Right renal pelvis (tissue), 4 donors: Measurements from ENCODE around the gene RHOBTB1. TPM values are rescaled to one million over a fixed set of nuclear protein-coding genes. Genes with fewer than 3 reads are reported as not detected.
"Not testable (repeated sequence)": the region's sequence is repeated elsewhere in the genome, so short reads cannot be mapped to it uniquely, and the experiment has no call there.

Experiments
- DNase-seq, 4 donors: peaks; one replicate each; pipeline ENCODE4 v3.0.0-alpha.2; 2013; ENCODE audit warnings: low read depth in 4 of 4, low spot score in 3 of 4, missing footprints in 1 of 4
- polyA plus RNA-seq, 4 donors: library from polyadenylated mRNA; unstranded; fragments of 120-200 nt; gene quantifications; one replicate each; pipeline ENCODE4 v1.2.1, GENCODE V29; 2013; ENCODE audit not compliant: insufficient read length in 4 of 4

Gene RHOBTB1
- 10 to 100 TPM; 69.5 to 88.3 (median 79.2) TPM for polyA plus RNA-seq

DNA sequence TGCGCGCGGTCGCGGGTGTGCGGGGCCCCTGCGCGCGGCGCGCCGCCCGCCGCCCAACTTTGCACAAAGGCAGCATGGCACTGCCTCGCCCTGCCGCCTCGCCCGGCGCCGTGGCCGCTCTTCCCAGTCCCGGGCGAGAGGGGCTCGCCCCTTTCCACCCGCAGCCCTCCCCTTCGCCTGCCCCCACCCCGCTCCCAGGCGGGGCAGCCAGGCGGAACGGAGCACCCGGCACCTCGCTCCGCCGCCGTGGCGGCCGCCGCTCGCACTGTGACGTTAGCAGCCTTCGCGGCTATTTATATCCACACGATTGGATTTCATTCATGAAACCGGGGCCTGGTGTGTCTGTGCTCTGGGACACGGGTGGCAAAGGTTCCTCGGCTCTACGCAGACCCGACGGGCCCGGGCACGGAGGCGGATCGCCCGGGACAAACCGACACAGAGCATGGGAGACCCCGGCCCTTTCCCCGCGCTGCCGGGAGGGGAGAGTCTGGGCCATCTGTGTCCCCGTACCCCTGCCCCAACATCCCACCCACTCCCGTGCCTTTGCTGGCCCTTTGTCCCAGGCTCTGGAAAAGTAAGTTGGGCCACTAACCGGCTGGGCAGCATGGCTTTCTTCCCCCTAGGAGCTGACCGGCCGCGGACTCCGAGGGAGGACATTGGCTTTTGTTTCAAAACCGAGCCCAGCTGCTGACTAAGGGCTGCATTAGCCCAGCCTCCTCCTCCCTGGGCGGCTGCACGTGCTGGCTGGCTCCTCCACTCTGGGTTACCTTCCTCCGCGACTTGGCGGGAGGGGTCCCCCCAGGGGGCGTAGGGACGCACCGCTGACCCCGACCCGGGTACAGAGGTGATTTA lies at the start of gene RHOBTB1:
Gene RHOBTB1 (minus strand): TSS at position 128 of the 852 bp plus-strand sequence. CDS start 32,643 bp downstream, outside the sequence.
- DNase-seq: peak; percentile 72 to 78 (median 74)

GRCh38 chr10:60992636-60993035 lies 48.7 kb upstream of the RHOBTB1 start:
- no peak for DNase-seq

DNA sequence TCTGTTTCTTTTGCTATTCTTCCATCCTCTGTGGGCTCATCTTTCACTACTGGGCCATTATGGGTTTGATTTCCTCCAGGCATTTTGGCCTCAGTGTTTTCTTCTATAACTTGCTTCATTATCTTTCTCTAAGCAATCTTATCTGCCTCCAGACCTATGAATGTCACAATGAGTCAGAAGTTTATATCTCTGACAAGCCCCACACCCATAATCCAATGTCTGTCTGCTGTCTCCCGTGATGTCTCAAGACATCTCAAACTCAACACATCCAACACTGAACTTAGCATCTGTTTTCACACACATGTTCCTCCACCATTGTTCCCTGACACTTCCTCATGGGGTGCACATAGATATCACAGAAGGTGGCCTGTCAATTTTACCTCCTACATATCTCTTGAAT lies 46.7 kb upstream of the RHOBTB1 start:
- no peak for DNase-seq

GRCh38 chr10:60989400-60989876 lies 45.5 kb upstream of the RHOBTB1 start:
- no peak for DNase-seq

DNA sequence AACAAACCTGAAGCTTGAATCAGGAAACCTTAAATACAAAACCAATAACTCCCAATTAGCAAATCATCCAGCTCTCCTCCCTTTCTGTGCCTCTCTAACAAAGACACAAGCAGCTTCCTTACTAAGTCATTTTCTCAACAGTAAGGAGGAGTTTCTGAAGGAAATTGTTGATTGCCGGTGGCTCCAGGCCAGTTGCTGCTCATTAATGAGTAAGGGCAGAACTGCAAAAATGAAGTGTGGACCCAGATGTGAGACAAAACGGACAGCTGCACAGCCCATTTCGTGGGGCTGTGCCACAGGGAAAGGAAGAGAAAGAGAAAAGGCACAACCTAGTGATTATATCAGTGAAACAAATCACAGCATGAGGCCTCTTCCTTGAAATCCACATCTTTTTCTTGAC lies 42.8 kb upstream of the RHOBTB1 start:
- no peak for DNase-seq

GRCh38 chr10:60985951-60986350 lies 42.0 kb upstream of the RHOBTB1 start:
- DNase-seq: no peak

GRCh38 chr10:60980997-60981396 lies 37.0 kb upstream of the RHOBTB1 start:
- no peak for DNase-seq

DNA sequence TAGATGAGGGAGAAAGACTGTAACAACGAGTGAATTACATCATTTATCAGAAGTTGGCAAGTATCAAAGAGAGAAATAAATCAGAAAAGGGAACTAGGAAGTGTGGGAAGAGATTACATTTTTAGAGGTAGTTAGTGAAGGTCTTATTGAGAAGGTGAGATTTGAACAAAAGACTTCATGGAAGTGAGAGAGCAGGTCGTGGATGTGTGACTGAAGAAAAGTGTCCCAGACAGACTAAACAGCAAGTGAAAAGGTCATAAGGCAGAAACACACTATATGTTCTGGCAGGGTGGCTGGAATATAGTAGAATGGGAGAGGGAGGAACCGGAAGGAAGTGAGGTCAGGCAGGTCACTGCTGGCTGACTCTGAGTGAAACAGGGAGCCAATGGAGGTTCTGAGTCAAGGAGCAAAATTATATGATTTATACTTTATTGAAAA lies 35.7 kb upstream of the RHOBTB1 start:
- no peak for DNase-seq

- no peak for DNase-seq
Measured at GRCh38 chr10:60978287-60979115, 34.5 kb upstream of the RHOBTB1 start.

DNA sequence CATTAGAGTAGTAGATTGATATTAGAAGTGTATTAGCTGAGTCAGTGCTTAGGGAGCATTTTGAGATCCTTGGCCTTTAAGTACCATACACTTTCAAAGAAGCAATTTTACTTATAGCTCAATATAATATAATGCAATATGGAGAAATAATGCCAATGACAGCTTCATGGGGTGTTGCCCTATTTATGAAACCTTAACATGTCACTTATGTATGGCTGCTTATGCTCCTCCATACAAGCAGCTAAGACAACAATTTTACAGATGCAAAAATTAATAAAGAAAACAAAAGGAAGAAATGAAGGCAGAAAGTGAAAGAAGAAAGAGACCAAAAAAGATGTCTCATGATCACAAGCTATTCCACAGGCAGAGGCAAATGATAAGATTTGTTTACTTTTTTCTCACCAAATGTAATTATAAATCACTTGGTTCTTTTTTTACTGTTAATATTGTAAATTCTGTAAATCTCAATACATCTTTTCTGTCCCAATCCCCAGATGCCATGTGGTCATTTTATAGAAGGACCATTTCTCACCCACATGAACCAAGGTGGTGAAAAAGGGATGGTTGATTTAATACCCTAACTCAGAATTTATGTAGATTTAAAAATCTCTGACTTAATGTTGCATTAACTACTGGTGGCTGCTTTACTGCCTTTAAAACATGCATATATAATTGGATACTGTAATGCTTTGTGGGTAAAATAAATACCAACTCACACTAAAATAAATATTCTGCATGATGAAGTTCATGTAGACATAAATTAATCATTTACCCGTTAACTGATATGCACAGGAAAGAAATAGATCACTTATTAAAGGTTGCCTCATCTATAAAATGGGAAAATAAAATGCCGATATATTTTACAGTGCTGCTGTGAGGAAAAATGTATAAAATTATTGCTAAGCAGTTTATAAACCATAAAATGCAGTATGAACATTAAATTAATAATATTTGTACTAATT lies 33.5 kb upstream of the RHOBTB1 start:
- DNase-seq: no peak

DNA sequence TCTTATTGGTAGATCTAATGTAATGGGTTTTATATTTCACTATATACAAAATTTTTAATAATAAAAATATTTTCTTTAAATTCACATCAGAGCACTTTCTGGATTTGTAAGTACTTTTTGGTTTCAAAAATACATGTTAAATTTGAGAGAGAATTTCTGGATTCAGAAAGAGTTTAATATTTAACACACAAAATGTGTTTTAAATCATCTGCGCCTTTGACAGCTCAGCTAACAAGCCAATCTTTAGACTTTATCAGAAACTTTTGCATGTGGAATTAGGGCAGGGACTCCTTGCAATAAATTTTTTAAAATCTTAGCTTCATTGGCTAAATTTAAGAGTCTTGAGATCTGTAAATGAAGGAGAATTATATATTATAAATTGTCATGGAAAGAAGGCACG lies 32.7 kb upstream of the RHOBTB1 start:
- no peak for DNase-seq

GRCh38 chr10:60975716-60976115 lies 31.7 kb upstream of the RHOBTB1 start:
- DNase-seq: no peak

DNA sequence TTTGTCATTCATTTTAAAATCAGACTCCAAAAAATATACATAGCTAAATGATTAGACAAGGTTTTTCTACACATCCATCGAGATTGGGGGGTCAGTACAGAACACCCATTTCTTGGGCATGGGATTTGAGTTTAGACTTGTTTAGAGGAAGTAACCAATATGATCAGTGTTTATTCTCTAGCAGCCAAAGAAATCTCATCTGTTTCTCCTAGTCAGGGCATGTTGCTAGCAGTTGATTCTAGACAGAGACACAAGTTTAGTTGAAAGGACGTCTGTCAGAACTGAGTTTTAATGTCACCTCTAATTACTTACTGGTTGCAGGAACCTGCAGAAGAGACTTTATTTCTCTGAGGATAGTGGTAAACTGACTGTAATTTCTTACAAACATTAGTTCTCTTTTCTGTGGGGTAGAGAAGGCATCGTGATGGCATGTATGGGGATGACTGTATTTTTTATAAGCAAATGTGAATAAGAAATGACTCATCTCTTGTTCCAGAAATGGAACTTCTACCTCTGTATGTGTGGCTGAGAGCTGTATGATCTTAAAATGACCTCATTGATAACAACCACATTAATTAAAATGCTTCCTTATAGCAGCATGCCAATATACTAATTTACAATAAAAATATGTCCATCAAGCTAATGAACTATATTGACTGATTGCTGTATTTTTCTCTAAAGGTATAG lies 30.6 kb upstream of the RHOBTB1 start:
- no peak for DNase-seq

GRCh38 chr10:60973086-60973485 lies 29.1 kb upstream of the RHOBTB1 start:
- no peak for DNase-seq

DNA sequence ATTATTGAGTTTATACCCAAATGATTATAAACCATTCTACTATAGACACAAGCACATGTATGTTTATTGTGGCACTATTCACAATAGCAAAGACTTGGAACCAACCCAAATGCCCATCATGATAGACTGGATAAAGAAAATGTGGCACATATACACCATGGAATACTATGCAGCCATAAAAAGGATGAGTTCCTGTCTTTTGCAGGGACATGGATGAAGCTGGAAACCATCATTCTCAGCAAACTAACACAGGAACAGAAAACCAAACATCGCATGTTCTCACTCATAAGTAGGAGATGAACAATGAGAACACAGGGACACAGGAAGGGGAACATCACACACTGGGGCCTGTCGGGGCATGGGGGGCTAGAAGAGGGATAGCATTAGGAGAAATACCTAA lies 28.2 kb upstream of the RHOBTB1 start:
- not testable (repeated sequence) for DNase-seq

DNA sequence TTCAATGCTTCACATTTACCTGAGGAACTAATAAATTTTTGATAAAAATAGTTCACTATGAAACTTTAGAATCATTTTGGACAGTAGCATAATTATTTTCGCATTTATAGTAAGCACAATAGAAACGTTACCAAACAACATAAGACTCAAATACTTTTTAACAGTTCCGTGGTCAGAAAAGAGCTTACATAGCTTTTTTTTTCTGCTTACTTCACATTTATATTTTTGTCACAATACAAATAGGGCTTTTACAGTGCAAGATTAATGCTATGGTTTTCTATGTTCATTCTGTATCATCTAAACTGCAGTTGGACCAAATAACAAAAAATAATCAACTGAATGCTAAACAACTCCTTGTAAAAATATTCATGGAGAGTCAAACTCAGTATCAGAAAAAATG lies 26.5 kb upstream of the RHOBTB1 start:
- DNase-seq: no peak

DNA sequence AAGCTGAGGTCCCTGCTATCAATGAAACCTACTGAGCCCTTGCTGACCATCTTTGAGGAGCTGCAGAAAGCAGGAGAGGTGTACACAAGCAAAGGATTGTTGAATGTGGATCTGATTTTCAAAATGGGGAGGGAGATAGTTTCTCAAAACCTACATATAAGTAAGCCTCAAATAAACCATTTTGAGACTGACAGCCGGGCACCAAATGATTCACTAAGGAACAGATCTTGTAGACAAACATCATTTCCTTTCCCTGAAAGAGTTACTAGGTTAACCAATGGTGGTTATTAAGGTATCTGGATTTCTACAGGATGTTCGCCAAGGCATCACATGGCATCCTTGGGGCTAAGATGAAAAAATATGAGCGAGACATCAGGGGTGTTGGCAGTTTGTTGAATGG lies 24.5 kb upstream of the RHOBTB1 start:
- DNase-seq: no peak

DNA sequence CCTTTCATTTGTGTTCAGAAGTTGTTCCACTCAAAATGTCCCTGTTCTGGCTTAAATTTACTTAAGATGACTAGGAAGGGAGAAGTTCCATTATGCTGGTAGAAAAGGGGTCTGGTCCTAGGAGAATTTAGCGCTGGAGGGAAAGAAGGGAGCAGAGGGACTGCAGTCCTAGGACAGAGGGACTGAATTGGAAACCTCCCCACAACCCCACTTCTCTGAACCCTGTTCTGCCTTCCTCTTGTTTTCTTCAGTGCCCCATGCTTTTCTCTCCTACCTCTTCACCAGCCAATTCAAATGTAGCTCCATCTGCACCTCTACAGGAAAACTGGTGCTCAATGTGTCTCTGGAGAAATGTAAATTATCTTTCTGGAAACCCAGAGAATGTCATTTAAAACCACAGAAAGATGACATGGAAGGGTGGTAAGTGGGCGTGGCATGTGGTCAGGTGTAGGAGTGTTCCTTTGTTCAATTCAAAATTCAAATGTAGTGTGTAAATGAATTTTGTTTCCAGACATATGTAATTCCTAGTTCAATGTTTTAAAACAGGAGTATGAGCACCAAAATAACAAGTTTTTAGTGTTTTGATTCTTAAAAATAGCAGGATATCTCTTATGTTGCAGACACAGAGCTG lies 24.0 kb upstream of the RHOBTB1 start:
- DNase-seq: no peak

DNA sequence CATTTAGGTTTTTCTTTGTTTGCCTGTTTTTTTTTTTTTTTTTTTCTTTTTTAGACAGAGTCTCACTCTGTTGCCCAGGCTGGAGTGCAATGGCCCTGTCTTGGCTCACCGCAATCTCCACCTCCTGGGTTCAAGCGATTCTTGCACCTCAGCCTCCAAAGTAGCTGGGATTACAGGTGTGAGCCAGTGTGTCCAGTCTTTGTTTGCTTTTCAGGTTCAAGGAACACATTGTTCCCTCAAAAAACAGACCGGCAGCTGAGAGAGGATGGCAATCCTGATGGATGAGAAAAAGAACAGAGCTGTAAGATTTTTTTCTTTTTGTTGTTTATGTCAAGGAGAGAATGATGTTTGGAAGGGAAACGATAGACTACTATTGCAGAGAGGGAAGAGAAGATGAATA lies 23.3 kb upstream of the RHOBTB1 start:
- no peak for DNase-seq
